Measurements from ENCODE around the gene SLC2A1.

The SLC2A1 gene

DNA sequence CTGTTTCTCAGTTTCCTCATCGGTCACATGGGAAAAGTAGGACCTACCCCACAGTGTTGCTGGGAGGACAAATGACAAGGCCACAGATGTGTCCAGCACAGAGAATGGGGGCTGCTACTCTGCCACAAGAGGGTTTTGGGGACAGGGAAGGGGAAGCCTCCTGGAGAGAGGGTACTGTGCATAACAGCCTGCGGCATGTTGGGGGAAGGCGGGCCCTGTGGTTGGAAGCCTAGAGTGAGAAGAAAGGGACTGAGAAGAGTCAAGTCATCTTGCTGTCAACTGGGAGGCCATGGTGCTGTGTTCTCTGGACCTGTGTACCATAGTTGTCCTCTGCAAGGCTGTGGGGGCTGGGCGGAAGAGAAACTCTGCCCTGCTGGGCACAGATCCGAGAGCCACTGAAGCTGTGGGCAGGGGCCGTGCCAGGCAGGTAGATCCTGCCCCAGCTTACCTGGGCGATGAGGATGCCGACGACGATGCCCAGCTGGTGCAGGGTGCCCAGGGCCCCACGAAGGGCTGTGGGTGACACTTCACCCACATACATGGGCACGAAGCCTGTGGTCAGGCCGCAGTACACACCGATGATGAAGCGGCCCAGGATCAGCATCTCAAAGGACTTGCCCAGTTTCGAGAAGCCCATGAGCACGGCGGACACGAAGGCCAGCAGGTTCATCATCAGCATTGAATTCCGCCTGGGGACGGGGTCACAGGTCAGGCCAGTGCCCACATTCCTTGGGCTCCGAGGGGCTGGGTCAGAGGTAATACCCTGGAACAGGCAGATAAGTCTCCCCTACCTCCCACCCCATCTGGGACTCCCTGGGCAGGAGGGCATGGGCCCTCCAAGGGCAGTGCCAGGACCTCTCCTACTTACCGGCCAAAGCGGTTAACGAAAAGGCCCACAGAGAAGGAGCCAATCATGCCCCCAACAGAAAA is 28.2 kb downstream of the SLC2A1 start:
- H3K4me3 ChIP-seq (ENCODE audit: low read length), result no peak overlapping the region
- peaks cover 51% of the 10 kb centered on the region for H3K36me3 ChIP-seq (ENCODE audit: control insufficient read depth, insufficient read depth, low read length, severe bottlenecking)
- H3K27me3 ChIP-seq (replicated peaks; ENCODE audit: control insufficient read depth, insufficient read depth, low read length), result no peaks in the 10 kb centered on the region
- H3K9me3 ChIP-seq (ENCODE audit: control insufficient read depth, low read length), result no peaks in the 10 kb centered on the region
- no peak overlapping the region for H3K9ac ChIP-seq (ENCODE audit: low read length)
- H3K4me1 ChIP-seq (ENCODE audit: control insufficient read depth, insufficient read depth, low read length), result peaks cover 3% of the 10 kb centered on the region
- DNase-seq (ENCODE audit: low read depth), result no peak

DNA sequence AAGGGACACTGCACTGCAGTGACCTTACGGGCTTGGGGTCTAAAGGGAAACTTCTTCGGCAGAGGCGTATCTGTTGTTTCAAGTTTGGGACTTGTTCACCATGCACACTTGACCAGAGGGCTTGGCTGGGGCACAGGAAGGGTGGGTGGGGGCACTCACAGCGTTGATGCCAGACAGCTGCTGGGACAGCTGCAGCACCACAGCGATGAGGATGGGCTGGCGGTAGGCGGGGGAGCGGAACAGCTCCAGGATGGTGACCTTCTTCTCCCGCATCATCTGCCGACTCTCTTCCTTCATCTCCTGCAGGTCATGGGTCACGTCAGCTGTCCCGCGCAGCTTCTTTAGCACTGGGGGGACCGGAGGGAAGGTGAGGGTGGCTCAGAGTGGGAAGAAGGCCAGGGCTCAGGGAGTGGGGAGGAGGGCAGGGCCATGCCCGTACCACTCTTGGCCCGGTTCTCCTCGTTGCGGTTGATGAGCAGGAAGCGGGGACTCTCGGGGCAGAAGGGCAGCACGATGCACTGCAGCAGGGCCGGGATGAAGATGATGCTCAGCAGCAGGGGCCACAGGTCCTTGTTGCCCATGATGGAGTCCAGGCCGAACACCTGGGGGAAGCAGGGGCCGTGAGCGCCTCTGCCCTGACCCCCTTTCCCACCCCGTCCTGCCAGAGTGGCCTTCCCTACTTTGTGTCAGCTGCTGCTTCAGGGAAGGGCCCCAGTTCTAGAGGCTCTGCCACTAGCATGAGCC is 29.1 kb downstream of the SLC2A1 start:
- H3K4me3 ChIP-seq (ENCODE audit: low read length), result no peak overlapping the region
- no peaks in the 10 kb centered on the region for H3K9me3 ChIP-seq (ENCODE audit: control insufficient read depth, low read length)
- H3K36me3 ChIP-seq (ENCODE audit: control insufficient read depth, insufficient read depth, low read length, severe bottlenecking), result peaks cover 51% of the 10 kb centered on the region
- H3K9ac ChIP-seq (ENCODE audit: low read length), result no peak overlapping the region
- H3K27me3 ChIP-seq (replicated peaks; ENCODE audit: control insufficient read depth, insufficient read depth, low read length), result no peaks in the 10 kb centered on the region
- H3K4me1 ChIP-seq (ENCODE audit: control insufficient read depth, insufficient read depth, low read length), result peaks cover 3% of the 10 kb centered on the region
- no peak for DNase-seq (ENCODE audit: low read depth)

DNA sequence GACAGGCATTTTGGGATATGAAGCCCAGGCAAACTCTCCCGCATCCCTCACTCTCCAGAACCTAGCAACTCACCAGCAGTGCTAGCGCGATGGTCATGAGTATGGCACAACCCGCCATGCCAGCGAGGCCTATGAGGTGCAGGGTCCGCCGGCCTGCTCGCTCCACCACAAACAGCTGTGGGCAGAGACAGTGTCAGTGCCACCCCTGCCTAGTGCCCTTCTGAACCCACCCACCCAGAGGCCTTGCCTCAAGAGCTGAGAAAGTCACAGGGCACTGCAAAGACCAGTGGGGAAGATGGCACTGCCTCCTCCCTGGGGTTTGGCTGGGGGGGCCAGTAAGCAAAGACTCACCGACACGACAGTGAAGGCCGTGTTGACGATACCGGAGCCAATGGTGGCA is 29.8 kb downstream of the SLC2A1 start:
- H3K9me3 ChIP-seq (ENCODE audit: control insufficient read depth, low read length), result no peaks in the 10 kb centered on the region
- no peak overlapping the region for H3K4me3 ChIP-seq (ENCODE audit: low read length)
- H3K27me3 ChIP-seq (replicated peaks; ENCODE audit: control insufficient read depth, insufficient read depth, low read length), result no peaks in the 10 kb centered on the region
- H3K9ac ChIP-seq (ENCODE audit: low read length), result no peak overlapping the region
- no peak for DNase-seq (ENCODE audit: low read depth)
- peaks cover 3% of the 10 kb centered on the region for H3K4me1 ChIP-seq (ENCODE audit: control insufficient read depth, insufficient read depth, low read length)
- peaks cover 50% of the 10 kb centered on the region for H3K36me3 ChIP-seq (ENCODE audit: control insufficient read depth, insufficient read depth, low read length, severe bottlenecking)

DNA sequence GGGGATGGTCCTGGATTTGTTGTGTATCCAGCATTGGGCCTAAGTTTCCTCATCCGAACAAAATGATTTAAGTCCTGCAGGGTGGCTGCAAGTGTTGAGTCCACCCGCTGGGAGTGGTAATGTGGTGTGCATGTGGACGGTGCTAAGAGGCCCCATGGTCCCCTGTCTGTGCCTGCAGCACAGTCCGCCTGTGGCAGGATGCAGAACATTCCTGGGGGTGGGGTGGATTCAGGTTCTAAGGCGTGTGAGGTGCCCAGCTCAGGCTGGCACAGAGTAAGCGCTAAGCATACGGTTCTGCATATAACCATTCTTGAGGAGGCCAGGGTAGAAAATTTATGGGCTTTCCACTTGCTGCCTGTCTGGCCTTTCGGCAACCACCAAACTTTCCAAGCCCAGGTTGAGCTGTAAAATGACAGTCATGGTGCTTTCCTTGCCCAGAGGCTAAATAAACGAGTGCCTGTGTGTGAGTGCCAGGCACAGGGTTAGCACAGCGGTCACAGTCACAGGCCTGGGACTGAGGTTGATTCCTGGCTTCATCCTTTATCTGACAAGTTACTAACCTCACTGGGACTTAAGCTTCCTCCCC is 30.7 kb downstream of the SLC2A1 start:
- Histone ChIP-seq H3K27me3 (replicated peaks; ENCODE audit: control insufficient read depth, insufficient read depth, low read length) (no peaks in the 10 kb centered on the region), H3K4me3 (ENCODE audit: low read length) (no peak overlapping the region), H3K9me3 (ENCODE audit: control insufficient read depth, low read length) (no peaks in the 10 kb centered on the region), H3K36me3 (ENCODE audit: control insufficient read depth, insufficient read depth, low read length, severe bottlenecking) (peaks cover 46% of the 10 kb centered on the region), H3K4me1 (ENCODE audit: control insufficient read depth, insufficient read depth, low read length) (peaks cover 3% of the 10 kb centered on the region), H3K9ac (ENCODE audit: low read length) (no peak overlapping the region)
- no peak for DNase-seq (ENCODE audit: low read depth)

DNA sequence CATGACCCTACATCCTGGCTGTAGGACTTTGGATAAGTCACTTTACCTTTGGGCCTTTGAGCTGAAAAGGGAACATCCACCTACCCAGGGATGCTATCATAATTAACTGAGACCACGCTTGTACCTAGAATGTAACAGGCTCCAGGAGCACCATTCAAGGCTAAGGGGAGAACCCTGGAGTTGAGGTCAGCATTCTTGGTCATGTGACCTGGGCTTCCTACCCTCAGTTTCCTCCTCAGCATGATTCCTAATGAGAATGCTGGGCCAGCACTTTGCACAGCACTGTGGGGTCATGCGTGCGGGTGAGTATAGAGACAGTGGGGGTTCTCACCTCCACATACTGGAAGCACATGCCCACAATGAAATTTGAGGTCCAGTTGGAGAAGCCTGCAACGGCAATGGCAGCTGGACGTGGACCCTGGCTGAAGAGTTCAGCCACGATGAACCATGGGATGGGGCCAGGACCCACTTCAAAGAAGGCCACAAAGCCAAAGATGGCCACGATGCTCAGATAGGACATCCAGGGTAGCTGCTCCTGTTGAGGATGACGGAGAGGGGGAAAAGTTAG is 31.3 kb downstream of the SLC2A1 start:
- Histone ChIP-seq H3K36me3 (ENCODE audit: control insufficient read depth, insufficient read depth, low read length, severe bottlenecking) (peaks cover 46% of the 10 kb centered on the region), H3K4me1 (ENCODE audit: control insufficient read depth, insufficient read depth, low read length) (peaks cover 3% of the 10 kb centered on the region), H3K4me3 (ENCODE audit: low read length) (no peak overlapping the region), H3K9me3 (ENCODE audit: control insufficient read depth, low read length) (no peaks in the 10 kb centered on the region), H3K9ac (ENCODE audit: low read length) (no peak overlapping the region), H3K27me3 (replicated peaks; ENCODE audit: control insufficient read depth, insufficient read depth, low read length) (no peaks in the 10 kb centered on the region)
- DNase-seq (ENCODE audit: low read depth), result no peak

DNA sequence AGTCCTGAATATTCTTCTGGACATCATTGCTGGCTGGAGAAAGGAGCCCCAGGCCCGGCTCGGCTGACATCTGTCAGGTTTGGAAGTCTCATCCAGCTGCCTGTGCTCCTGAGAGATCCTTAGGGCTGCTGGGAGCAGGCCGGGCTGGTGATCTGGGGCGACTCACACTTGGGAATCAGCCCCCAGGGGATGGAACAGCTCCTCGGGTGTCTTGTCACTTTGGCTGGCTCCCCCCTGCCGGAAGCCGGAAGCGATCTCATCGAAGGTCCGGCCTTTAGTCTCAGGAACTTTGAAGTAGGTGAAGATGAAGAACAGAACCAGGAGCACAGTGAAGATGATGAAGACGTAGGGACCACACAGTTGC is 31.8 kb downstream of the SLC2A1 start:
- peaks cover 46% of the 10 kb centered on the region for H3K36me3 ChIP-seq (ENCODE audit: control insufficient read depth, insufficient read depth, low read length, severe bottlenecking)
- no peak overlapping the region for H3K9ac ChIP-seq (ENCODE audit: low read length)
- H3K27me3 ChIP-seq (replicated peaks; ENCODE audit: control insufficient read depth, insufficient read depth, low read length), result no peaks in the 10 kb centered on the region
- no peak for DNase-seq (ENCODE audit: low read depth)
- peaks cover 1% of the 10 kb centered on the region for H3K4me1 ChIP-seq (ENCODE audit: control insufficient read depth, insufficient read depth, low read length)
- H3K4me3 ChIP-seq (ENCODE audit: low read length), result no peak overlapping the region
- no peaks in the 10 kb centered on the region for H3K9me3 ChIP-seq (ENCODE audit: control insufficient read depth, low read length)

DNA sequence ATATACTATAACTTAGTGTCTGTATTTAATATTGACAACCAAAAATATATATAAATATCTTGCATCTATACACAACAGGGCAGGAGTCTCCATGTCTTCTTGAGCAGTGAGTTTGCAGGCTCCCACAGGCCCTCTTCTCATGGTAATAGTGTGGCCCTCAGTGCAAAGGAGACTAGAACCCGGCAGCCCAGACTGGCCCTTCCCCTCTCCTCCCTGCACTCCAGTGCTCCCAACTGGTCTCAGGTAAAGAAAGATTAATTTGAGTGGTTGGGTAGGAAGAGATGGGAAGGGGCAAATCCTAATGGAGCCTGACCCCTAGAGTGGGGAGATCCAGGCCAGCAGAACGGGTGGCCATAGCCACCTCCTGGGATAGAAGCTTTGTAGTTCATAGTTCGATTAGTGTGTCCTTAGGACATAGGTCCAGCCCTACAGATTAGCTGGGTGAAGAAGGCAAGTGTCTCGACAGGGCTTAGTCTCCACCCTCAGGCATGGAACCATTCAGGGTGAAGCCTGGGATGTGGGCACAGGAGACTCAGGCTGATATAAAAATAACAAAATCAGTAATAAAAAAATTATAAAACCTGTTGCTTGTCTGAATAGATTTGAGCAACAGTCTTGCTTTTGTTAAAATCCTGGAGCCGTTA is 32.3 kb downstream of the SLC2A1 start:
- Histone ChIP-seq H3K4me3 (ENCODE audit: low read length) (no peak overlapping the region), H3K9ac (ENCODE audit: low read length) (no peak overlapping the region), H3K36me3 (ENCODE audit: control insufficient read depth, insufficient read depth, low read length, severe bottlenecking) (peaks cover 46% of the 10 kb centered on the region), H3K9me3 (ENCODE audit: control insufficient read depth, low read length) (no peaks in the 10 kb centered on the region), H3K4me1 (ENCODE audit: control insufficient read depth, insufficient read depth, low read length) (no peaks in the 10 kb centered on the region), H3K27me3 (replicated peaks; ENCODE audit: control insufficient read depth, insufficient read depth, low read length) (no peaks in the 10 kb centered on the region)
- DNase-seq (ENCODE audit: low read depth), result no peak

DNA sequence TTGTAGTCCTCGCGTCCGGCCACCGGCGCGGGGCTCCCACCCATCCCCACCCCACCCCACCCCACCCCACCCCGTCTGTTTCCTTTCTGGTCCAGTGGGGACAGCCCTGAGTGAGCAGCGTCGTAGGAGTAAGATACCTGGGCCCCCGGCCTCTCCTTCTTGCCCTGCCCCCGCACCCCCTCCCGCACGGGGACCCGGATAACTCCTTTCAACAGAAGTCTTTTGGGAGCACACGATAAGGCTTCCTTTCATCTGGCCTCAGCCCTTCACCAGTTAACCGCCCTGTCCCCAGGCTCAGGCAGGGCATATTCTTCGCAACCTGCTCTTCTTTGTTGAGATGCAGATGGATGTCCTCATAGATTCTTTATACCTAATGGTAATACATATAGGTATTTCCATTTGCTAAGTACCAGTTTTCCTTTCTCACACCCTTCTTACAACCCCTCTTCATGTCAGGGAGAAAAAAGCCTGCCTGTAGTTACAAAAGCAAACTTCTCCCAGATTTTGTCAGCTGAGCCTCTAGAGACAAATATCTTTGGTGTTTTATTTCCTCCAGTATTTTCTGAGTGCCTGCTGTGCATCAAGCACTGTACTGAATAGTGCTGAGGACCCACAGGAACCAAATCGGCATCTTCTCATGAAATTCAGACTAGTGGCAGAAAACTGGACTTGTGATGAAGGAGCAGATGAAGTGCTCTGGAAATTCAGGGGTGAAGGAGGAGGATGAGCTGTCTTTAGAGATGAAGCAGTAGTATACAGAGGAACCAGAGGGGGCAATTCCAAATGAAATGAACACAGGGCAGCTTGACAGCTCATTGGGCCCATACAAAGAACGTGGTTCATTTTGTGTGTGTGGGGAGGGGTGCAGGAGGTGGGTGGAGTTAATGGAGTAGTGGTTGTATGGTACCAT is 33.6 kb downstream of the SLC2A1 start:
- peak overlapping the region; percentile 84 for H3K4me3 ChIP-seq (ENCODE audit: low read length)
- no peaks in the 10 kb centered on the region for H3K9me3 ChIP-seq (ENCODE audit: control insufficient read depth, low read length)
- peak overlapping the region; percentile 82 for H3K9ac ChIP-seq (ENCODE audit: low read length)
- DNase-seq (ENCODE audit: low read depth), result no peak
- H3K36me3 ChIP-seq (ENCODE audit: control insufficient read depth, insufficient read depth, low read length, severe bottlenecking), result peaks cover 39% of the 10 kb centered on the region
- H3K27me3 ChIP-seq (replicated peaks; ENCODE audit: control insufficient read depth, insufficient read depth, low read length), result no peaks in the 10 kb centered on the region
- no peaks in the 10 kb centered on the region for H3K4me1 ChIP-seq (ENCODE audit: control insufficient read depth, insufficient read depth, low read length)

DNA sequence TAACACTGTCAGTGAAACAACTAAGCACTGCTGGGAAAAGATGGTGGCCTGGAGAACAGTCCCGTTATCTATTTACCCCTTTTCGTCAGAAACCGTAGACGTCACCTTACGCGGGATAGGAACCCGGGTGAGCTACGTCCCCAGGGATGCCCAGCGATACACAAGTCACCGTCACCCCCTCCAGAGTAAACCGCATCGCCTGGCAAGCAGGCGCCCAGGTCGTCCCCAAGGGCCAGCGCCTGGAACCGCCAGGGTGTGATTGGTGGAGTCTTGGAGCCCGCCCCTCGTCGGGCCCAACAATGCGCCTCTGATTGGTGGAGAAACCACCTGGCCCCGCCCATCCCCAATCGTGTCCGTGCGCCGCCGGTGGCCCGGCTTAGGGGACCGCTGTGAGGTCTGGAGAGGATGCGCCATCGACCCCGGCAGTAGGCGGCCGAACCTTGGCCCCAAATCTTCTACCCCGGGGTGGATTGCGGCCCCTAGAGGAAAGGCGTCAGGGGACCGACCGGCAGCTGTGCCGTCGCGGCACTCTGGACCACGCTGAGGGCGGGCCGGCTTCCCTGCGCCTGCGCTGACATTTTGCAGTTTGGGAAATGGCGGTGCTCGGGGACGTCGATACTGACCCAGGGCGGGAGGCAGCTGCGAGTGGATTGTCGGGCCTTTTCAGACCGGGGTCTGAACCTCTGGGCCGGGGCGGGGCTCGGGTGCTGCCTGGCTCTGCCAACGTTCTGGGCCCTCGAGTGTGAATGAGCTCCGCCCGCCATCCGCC is 34.4 kb downstream of the SLC2A1 start:
- Histone ChIP-seq H3K36me3 (ENCODE audit: control insufficient read depth, insufficient read depth, low read length, severe bottlenecking) (peaks cover 31% of the 10 kb centered on the region), H3K9me3 (ENCODE audit: control insufficient read depth, low read length) (no peaks in the 10 kb centered on the region), H3K27me3 (replicated peaks; ENCODE audit: control insufficient read depth, insufficient read depth, low read length) (no peaks in the 10 kb centered on the region), H3K9ac (ENCODE audit: low read length) (peak overlapping the region; percentile 82), H3K4me1 (ENCODE audit: control insufficient read depth, insufficient read depth, low read length) (no peaks in the 10 kb centered on the region), H3K4me3 (ENCODE audit: low read length) (peak overlapping the region; percentile 84)
- DNase-seq (ENCODE audit: low read depth), result peak; percentile 97

Data from adipocyte (in vitro differentiated cells).